SHP77 (cell line): ENCODE results near the gene MMP23B.
"Not testable (repeated sequence)": the region's sequence is repeated elsewhere in the genome, so short reads cannot be mapped to it uniquely, and the experiment has no call there.

Source experiments
- DNase-seq, 2 experiments: peaks; one replicate each; lab custom pipeline; 2025; lab: John Stamatoyannopoulos, UW

The MMP23B gene

GRCh38 chr1:1631782-1632420 lies at the start of gene MMP23B:
Gene MMP23B (plus strand): TSS chr1:1632173. CDS start chr1:1632219, 46 bp downstream.
- DNase-seq, result no peak

DNA sequence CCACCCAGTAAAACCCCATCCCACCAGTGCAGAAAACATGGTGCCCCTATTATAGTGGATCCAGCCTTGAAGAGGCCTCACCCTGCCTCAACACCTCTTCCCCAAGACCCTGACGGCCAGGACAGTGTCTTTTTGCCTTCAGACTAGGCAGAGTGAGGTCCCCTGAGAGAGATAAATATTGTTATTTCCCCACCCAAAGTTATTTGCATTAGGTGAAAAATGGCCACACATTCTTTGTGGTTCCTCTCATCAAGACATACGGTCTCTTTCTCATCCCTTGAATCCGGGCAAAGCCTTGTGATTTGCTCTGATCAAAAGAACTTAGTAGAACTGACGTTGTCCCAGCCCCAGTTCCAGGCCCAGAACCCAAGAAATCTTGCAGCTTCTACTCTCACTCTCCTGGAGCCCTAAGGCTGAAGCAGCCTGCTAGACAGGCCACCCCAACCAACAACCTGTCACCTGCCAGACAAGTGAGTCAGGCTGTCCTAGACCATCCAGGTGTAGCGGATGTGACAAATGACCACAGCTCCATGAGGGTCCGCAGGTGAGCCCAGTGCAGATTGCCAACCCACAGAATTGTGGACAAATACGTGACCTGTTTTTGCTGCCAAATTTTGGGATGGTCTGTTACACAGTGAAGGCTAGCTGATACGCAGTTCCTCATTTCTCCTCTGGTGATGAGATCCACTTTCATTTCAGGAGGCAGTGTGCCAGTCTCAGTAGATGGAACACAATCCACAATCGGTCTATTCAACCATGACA lies 49.2 kb upstream of the MMP23B start:
- no peak for DNase-seq

- no peak for DNase-seq
Observed at GRCh38 chr1:1583347-1584010, 48.5 kb upstream of the MMP23B start.

DNA sequence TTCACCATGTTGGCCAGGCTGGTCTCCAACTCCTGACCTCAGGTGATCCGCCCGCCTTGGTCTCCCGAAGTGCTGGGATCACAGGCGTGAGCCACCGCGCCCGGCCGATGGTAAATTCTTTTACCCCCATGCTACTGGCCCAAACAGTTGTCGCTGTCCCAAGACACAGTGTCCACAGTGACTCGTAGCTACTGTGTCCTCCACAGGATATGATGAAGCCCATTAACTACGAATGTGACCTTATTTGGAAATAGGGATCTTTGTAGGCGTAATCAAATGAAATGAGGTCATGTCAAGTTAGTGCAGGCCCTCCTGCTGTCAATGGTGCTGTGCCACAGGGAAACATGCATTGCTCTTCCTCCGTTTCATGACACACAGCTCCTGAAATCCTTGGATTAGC lies 40.5 kb upstream of the MMP23B start:
- no peak for DNase-seq

DNA sequence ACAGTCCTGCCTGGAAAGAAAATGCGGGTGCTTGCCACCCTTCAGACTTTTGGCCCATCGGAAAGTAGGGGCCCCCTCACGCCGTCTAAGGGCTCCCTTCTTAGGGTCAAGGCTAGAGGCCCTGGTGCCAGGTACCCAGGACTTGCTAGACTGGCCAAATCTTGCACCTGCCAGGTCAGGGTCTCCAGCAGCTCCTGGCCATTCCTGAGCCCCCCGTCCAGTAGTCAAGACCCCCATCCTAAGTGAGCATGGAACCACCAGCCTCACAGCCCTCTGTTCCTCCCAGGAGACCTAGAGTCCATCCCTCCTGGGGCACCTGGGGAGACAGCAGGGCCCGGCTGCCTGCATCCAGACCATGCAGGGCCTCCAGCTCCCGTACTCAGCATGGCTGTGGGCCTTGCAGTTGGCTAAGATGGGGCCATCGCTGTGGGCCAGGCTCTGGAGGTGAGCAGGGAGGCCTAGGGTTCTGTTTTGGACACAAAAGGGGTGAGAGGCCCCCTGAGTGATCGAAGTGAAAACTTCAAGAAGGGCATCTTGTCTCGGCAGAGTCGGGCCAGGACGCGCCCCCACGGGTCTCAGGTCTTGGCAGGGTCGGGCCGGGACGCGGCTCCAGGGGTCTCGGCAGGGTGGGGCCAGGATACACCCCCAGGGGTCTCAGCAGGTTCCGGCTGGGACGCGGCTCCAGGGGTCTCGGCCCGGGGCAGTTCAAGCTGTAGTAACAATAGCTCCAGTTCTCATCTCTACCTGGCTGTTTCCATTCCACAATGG lies 38.0 kb upstream of the MMP23B start:
- DNase-seq, result no peak

GRCh38 chr1:1594602-1595260 lies 37.2 kb upstream of the MMP23B start:
- peak; percentile 45 to 51 for DNase-seq

GRCh38 chr1:1595341-1595740 lies 36.6 kb upstream of the MMP23B start:
- DNase-seq, result not testable (repeated sequence)

- DNase-seq, result no peak
Observed at GRCh38 chr1:1596493-1597274, 35.3 kb upstream of the MMP23B start.

DNA sequence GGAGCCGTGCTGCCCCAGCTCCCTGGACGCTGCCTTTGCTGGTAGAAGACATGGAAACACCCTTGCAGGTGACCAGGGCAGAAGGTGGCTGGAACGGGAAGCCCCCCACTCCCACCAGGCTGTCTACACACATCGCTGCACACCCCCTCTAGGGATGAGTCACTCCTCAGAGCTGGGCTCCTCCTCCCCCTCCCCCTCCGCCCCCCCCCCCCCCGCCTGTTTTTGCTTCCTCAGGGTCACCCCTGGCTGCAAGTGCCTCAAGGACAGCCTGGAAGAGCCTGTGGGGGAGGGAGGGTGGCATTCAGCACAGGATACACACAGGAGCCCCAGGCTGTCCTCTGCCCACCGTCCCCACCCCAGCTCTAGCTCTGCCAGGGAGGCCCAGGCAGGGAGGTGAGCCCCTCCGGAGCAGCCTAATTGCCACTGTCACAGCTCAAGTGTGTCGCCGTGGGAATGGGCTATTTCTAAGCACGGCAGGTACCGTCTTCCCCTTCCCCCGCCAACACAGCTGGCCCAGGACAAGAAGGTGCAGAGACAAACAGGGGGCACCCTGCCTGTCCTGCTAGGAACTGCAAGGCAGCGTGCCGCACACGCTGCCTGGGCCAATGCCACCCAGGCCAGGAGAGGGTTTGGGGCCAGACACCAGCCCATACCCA lies 34.6 kb upstream of the MMP23B start:
- DNase-seq, result peak in 1 of 2 experiments; percentile 38

GRCh38 chr1:1598051-1598719 lies 33.8 kb upstream of the MMP23B start:
- no peak for DNase-seq

DNA sequence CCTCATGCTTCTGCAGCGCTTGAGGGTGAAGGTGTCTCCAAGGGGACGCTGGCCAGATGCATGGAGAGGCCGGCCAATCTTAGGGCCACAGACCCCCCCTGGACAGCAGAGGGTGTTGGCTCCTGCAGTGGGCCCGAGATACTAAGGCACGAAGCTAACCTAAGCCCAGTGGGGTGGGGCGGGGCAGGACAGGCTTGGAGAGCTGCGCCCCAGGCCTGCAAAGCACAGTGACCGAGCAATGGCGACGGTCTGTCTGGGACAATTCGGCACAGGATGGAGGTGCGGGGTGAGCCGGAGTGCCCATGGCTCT lies 33.3 kb upstream of the MMP23B start:
- no peak for DNase-seq

DNA sequence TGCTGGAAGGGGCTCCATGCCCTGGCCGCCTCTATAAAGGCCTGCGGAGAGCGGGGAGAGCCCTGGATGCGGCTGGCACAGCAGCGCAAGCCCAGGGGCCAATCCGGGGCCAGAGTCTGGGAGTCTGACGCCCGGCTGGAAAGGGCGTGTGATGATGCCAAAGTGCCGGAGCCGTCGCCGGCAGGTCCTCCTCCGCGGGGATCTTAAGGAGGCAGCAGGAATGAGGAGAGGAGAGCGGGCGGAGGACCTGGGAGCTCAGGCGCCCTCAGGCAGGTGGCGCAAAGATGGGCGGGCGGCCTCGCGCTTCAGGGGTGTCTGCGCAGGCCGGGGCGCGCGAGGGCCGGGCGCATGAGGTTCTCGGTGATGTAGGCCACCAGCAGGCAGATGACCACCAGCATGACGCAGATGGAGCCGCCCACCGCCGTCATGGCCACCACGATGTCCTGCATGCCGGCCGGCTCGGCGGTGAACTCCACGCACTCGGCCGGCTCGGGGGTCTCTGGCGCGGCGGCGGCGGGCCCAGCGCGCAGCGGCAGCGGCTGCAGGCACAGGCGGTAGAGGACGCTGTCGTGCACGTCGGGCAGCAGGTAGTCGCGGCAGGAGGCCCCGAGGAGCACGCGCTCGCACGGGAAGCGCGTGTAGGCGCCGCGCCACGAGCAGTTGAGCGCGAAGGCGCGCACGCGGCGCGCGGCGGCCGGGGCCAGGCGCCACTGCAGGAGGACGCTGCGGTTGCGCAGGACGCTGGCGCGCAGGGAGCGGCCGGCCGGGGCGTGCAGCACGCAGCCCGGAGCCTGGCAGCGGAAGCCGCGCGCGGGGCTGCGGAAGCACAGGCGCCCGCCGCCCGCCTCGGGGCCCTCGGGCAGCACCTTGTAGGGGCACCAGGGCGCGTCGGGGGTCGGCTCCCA lies 32.7 kb upstream of the MMP23B start:
- DNase-seq, result no peak

DNA sequence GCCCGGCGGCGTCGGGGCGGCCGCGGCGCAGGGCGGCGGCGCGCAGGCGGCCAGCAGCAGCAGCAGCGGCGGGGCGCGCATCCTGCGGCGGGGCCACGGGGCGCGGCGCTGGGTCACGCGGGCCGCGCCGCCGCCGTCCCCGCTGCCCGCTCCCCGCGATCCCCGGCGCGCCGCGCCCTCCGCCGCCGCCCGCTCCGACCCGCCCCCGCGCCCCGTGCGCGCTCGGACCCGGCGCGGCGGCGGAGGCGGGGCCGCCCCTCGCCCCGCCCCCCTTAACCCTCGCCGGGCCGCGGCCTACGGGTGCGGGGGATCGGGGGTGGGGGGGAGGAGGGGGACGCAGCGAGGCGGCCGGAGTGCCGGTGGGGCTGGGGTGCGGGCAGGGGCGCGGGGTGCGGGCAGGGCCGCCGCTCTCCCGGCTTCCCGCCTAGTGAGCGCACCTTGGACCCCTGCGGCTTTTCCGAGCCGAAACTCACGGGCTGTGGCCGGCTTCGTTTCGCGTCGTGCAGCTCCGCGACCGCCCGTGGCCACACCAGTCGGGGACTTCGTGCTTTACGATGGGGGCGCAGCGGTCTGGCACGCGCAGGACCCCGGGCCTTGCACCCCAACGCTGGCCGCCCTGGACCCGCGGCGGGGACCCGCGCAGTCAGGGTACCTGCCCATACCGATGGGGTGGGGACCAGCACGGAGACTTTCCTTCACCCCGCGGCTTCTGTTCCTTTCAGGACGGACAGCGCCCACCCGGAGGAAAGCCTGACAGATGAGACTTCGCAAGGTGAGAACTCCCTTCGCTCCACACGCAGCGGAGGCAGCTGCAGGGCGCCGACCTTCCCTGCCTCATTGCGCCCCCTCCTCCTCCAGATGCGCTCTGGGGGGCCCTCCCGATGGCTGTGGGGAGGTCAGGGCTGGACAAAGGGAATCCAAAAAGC lies 31.8 kb upstream of the MMP23B start, which contains the start of gene FNDC10:
TSS of gene FNDC10 (minus strand) at position 201 of the 926 bp plus-strand sequence. CDS start at position 81, 120 bp downstream.
- no peak for DNase-seq

- no peak for DNase-seq
Observed at GRCh38 chr1:1600861-1601563, 31.0 kb upstream of the MMP23B start.

DNA sequence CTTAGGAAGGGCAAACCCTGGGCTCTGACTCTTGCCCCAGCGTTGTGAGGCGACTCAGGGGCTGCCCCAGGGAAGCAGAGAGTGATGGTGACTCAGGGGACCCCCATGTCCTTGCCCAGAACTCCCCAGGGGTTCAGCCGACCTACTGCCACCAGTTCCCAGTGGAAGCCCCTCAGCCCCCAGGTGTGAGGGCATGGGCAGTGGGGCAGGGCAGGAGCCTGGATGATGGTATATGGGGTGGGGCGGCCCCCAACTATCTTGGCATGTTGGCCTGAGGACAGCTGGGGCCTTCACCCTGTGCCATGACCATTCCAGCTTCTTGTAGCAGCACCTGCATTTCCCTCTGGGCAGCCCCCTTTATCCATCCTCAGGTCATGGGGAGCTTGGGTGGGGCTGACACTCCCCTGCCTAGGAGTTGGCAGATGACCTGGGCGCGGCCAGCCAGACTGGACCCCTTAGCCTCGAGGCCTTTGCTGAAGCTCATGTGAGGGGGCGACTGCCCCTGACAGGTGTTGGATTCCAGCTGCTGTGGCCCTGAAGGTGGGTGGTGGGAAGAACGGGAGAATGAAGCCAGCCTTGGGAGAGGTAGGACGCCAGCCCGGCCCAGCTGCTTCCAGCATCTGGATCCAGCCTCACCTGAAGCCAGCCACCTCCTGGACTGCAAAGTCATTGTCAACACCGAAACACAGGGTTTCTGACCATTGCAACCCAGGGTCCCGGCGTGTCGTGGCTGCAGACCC lies 30.2 kb upstream of the MMP23B start:
- DNase-seq, result no peak

DNA sequence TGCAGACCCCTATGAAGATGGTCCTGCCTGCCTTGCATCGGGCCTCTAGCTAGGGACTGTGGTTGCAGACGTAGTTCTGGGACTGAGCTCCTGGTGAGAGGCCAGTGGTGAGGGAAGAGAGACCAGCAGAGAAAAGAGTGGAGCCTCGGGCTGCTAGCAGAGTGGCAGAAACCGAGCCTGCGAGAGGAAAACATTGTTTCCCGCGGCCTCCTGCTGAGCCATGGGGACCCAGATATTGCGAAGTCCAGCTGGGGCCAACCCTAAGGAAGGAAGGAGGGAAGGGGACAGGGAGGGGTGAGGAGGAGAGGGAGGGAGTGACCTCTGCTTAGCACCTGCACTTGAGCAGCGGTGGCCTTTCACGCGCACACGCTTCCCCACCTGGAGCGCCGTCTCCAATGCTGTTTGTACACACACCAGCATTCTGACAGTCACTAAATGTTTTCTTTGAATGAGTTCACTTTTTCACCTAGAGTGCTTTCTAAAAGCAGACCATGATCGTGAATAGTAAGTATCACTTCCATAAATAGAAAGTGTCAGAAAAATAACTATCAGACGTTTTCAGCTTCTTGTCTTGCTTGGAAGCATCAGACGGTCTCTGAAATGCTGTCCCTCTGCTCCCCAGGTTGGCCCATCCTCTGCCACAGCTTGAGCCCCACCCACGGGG lies 29.5 kb upstream of the MMP23B start:
- DNase-seq, result no peak
